Measurements from ENCODE around the gene ISCU.
A peak's percentile ranks its signal among the peaks of the same experiment; 100 is the strongest.
"Not testable (repeated sequence)": the region's sequence is repeated elsewhere in the genome, so short reads cannot be mapped to it uniquely, and the experiment has no call there.

Gene ISCU

DNA sequence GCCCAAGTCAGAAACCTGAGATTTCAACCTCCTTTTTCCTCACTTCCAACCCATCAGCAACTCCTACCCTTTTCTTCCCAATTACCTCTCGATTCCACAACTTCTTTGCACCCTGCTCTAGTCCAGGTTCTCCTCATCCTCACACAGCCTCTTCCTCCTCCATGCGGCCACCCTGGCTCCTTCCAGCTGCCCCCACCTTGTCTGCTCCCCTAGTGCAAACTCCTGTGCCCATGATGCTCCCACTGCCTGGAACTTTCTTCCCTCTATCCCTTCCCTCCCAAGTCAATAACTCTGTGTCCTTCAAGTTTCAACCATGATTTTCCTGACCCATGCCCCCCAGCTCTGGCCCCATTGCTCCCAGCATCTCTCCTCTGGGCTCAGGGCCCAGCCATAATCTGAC is 54.0 kb downstream of the ISCU start:
- FAIRE-seq (no peak), DNase-seq (ENCODE audit: insufficient read length, low spot score) (no peak)

DNA sequence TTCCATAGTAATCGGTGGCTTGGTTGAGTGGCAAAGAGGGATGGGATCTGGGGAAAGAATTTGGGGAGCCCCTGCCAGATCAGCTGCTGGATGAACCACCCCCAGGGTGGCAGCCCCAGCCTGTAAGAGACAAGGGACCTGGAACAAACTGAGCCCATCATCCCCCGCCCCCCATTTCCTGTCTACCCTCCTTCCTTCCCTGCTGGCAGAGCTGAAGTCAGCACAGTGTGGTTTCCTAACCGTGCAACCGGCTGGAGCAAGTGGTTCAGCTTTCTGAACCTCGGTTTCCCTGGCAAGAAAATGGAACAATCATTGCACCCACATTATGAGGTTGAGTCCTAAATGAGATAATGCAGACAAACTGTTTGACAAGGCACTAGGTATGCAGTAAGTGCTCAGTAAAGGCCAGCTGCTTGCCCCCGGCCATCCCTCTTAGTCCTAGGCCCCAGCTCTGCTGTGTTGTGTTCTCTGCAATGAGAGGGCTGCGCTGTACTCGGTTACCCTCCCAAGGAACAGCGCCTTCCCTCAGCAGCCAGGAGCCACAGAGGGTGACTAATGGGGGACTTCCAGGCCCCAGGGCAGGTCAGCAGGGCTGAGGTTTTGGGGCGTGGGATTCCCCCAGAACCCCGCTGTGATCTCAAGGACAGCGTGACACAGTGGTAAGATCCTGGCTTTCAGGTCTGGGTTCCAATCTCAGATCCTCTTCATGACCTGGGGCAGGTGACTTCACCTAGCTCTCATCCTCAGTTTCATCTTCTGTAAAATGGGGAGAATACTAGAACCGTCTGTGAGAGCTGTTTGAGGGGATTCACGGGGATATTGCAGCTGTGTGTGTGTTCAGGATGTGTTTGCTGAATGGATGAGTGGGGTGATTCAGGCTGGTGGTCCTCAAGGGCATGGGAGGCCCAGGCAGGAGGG is 54.8 kb downstream of the ISCU start:
- no peak for FAIRE-seq
- no peak for DNase-seq (ENCODE audit: insufficient read length, low spot score)

GRCh38 chr12:108618079-108618952 is 55.9 kb downstream of the ISCU start:
- DNase-seq (ENCODE audit: insufficient read length, low spot score) = peak; percentile 84
- FAIRE-seq = no peak

- FAIRE-seq; DNase-seq (ENCODE audit: insufficient read length, low spot score): not testable (repeated sequence)
Measured at GRCh38 chr12:108618953-108619274, 56.5 kb downstream of the ISCU start.

Data from HTR-8/SVneo (cell line).